ENCODE results near the gene R3HCC1L.

Gene R3HCC1L

GRCh38 chr10:98163941-98164340 is 29.5 kb downstream of the R3HCC1L start:
- TF ChIP-seq CTCF (IDR thresholded peaks at IDR 0.05; ENCODE audit: low read length, missing control alignments) = no peak
- no peak overlapping the region for H3K4me3 ChIP-seq (replicated peaks; ENCODE audit: low read depth, low read length)
- no peak for DNase-seq (ENCODE audit: low read depth)

GRCh38 chr10:98167191-98167590 is 32.7 kb downstream of the R3HCC1L start:
- DNase-seq (ENCODE audit: low read depth) = no peak
- no peak overlapping the region for H3K4me3 ChIP-seq (replicated peaks; ENCODE audit: low read depth, low read length)
- no peak for TF ChIP-seq CTCF (IDR thresholded peaks at IDR 0.05; ENCODE audit: low read length, missing control alignments)

- no peak for TF ChIP-seq CTCF (IDR thresholded peaks at IDR 0.05; ENCODE audit: low read length, missing control alignments)
- no peak for DNase-seq (ENCODE audit: low read depth)
- no peak overlapping the region for H3K4me3 ChIP-seq (replicated peaks; ENCODE audit: low read depth, low read length)
These were observed 33.7 kb downstream of the R3HCC1L start for GRCh38 chr10:98168147-98168546.

- no peak for DNase-seq (ENCODE audit: low read depth)
- no peak overlapping the region for H3K4me3 ChIP-seq (replicated peaks; ENCODE audit: low read depth, low read length)
- no peak for TF ChIP-seq CTCF (IDR thresholded peaks at IDR 0.05; ENCODE audit: low read length, missing control alignments)
These were observed 34.3 kb downstream of the R3HCC1L start for GRCh38 chr10:98168766-98169165.

GRCh38 chr10:98169379-98169778 is 34.9 kb downstream of the R3HCC1L start:
- no peak for TF ChIP-seq CTCF (IDR thresholded peaks at IDR 0.05; ENCODE audit: low read length, missing control alignments)
- no peak for DNase-seq (ENCODE audit: low read depth)

GRCh38 chr10:98170249-98171117 is 36.0 kb downstream of the R3HCC1L start:
- peak; percentile 70 for DNase-seq (ENCODE audit: low read depth)
- peak; percentile 83 for TF ChIP-seq CTCF (IDR thresholded peaks at IDR 0.05; ENCODE audit: low read length, missing control alignments)
- H3K4me3 ChIP-seq (replicated peaks; ENCODE audit: low read depth, low read length) = no peak overlapping the region

More at GRCh38 chr10:98169379-98169778, 34.9 kb downstream of the R3HCC1L start:
- no peak overlapping the region for H3K4me3 ChIP-seq (replicated peaks; ENCODE audit: low read depth, low read length)

GRCh38 chr10:98172073-98172472 is 37.6 kb downstream of the R3HCC1L start:
- no peak overlapping the region for H3K4me3 ChIP-seq (replicated peaks; ENCODE audit: low read depth, low read length)
- TF ChIP-seq CTCF (IDR thresholded peaks at IDR 0.05; ENCODE audit: low read length, missing control alignments) = no peak
- DNase-seq (ENCODE audit: low read depth) = peak; percentile 35

Measured in fibroblast of pulmonary artery (primary cell).